Sigmoid colon (tissue), 7 donors: ENCODE measurements around the gene UBTD1. TPM values are rescaled to one million over a fixed set of nuclear protein-coding genes. Genes with fewer than 3 reads are reported as not detected.
"Not testable (repeated sequence)": the region's sequence is repeated elsewhere in the genome, so short reads cannot be mapped to it uniquely, and the experiment has no call there.

Source experiments
- DNase-seq: peaks from one replicate; pipeline ENCODE4 v3.0.0-alpha.2; 2019
- H3K27ac ChIP-seq, 4 donors: fragments of 200-600 bp; sonication (generic); one replicate each; pipeline ENCODE4 v1.5.1; 2016 to 2019; ENCODE audit warnings: mild to moderate bottlenecking in 1 of 4
- H3K27me3 ChIP-seq, 3 donors: fragments of 200-600 bp; sonication (generic); one replicate each; pipeline ENCODE4 v1.5.1; 2019; ENCODE audit warnings: mild to moderate bottlenecking in 1 of 3
- H3K36me3 ChIP-seq, 4 donors: fragments of 200-600 bp; sonication (generic); one replicate each; pipeline ENCODE4 v1.5.1; 2016 to 2019
- H3K4me1 ChIP-seq, 4 donors: fragments of 200-600 bp; sonication (generic); one replicate each; pipeline ENCODE4 v1.5.1; 2017 to 2019
- H3K4me3 ChIP-seq, 4 donors: fragments of 200-600 bp; sonication (generic); one replicate each; pipeline ENCODE4 v1.5.1; 2017 to 2019; ENCODE audit warnings: mild to moderate bottlenecking in 2 of 4, moderate library complexity in 1 of 4
- H3K9me3 ChIP-seq, 4 donors: fragments of 200-600 bp in 3 of 4; sonication (generic) in 3 of 4; one replicate each; pipeline versions ENCODE4 v1.5.1 to v1.6.1; 2013 to 2019
- CTCF ChIP-seq, 4 experiments: fragments of 450-650 bp in 3 of 4; fragments of 200-600 bp in 1 of 4; IDR thresholded peaks; one replicate each; pipeline ENCODE4 v1.5.1; 2016 to 2019; ENCODE audit warnings: antibody characterized with exemption in 4 of 4, mild to moderate bottlenecking in 3 of 4, moderate library complexity in 2 of 4
- EP300 ChIP-seq, 4 donors: sonication (generic); formaldehyde crosslinking; IDR thresholded peaks; one replicate each; pipeline ENCODE4 v1.6.1; 2017; ENCODE audit warnings: antibody characterized with exemption in 4 of 4
- POLR2A ChIP-seq, 2 donors: fragments of 450-650 bp; IDR thresholded peaks; one replicate each; pipeline ENCODE4 v1.6.1; 2016; ENCODE audit warnings: antibody characterized with exemption in 2 of 2, mild to moderate bottlenecking in 2 of 2, moderate library complexity in 2 of 2
- POLR2AphosphoS5 ChIP-seq, 4 donors: sonication (generic); formaldehyde crosslinking; IDR thresholded peaks; one replicate each; pipeline ENCODE4 v1.6.1; 2017; ENCODE audit warnings: antibody characterized with exemption in 4 of 4
- WGBS, 2 donors: extraction: QIAGEN DNeasy Blood & Tissue Kit; methylation state at CpG; one replicate each; pipeline ENCODE4 v1.1.7; 2013; 5-methylcytosine and 5-hydroxymethylcytosine counted together
- intact Hi-C: fragments of 100-400 bp; cut with DNase I; formaldehyde crosslinking; loops from one replicate; pipeline ENCODE4 v1.15.1; 2023
- polyA plus RNA-seq, 3 donors: library from polyadenylated mRNA; stranded (reverse); fragments of 200-250 nt; gene quantifications; one replicate each; pipeline ENCODE4 v1.2.3, GENCODE V29; 2013
- total RNA-seq, 4 donors: library from RNA; depleted of rRNA; stranded (reverse); fragments of >200 nt; gene quantifications; one replicate each; pipeline ENCODE4 v1.1.0, GENCODE V29; 2016
- donor health status: healthy with polysubstance abuse.
- donor health status: Bipolar disorder and iron deficiency.
- donor health status: healthy.

The UBTD1 gene
- total and polyA plus RNA-seq, 7 donors: 2.3 to 7.9 (median 5.9) TPM

GRCh38 chr10:97465982-97466381 is 32.7 kb upstream of the UBTD1 start:
- intact Hi-C loops: no loop called here
- Histone ChIP-seq H3K27ac (no peak overlapping the region), H3K9me3 (no peaks in the 10 kb centered on the region), H3K4me3 (no peak overlapping the region), H3K27me3 (no peaks in the 10 kb centered on the region), H3K4me1 (no peaks in the 10 kb centered on the region), H3K36me3 (peaks cover 56 to 100% (median 81%) of the 10 kb centered on the region in 4 donors)
- TF ChIP-seq POLR2A (IDR thresholded peaks at IDR 0.05): no peak
- TF ChIP-seq POLR2AphosphoS5 (IDR thresholded peaks at IDR 0.05): no peak
- no peak for TF ChIP-seq CTCF (IDR thresholded peaks at IDR 0.05)
- TF ChIP-seq EP300 (IDR thresholded peaks at IDR 0.05): no peak
- DNase-seq: no peak
- WGBS, 2 donors: 95 to 96% methylated on average over 7 of the region's 7 CpGs

GRCh38 chr10:97466755-97467154 is 32.0 kb upstream of the UBTD1 start:
- H3K27me3 ChIP-seq: no peaks in the 10 kb centered on the region
- no peak overlapping the region for H3K4me3 ChIP-seq
- H3K4me1 ChIP-seq: no peaks in the 10 kb centered on the region
- no peak overlapping the region for H3K27ac ChIP-seq
- H3K36me3 ChIP-seq: peaks cover 53 to 100% (median 74%) of the 10 kb centered on the region in 4 donors
- 95% methylated on average over 4 of the region's 4 CpGs for WGBS, 2 donors
- TF ChIP-seq POLR2A (IDR thresholded peaks at IDR 0.05): no peak
- no peak for TF ChIP-seq CTCF (IDR thresholded peaks at IDR 0.05)
- no peak for TF ChIP-seq POLR2AphosphoS5 (IDR thresholded peaks at IDR 0.05)
- TF ChIP-seq EP300 (IDR thresholded peaks at IDR 0.05): no peak
- no peak for DNase-seq
- intact Hi-C loops: no loop called here
- H3K9me3 ChIP-seq: no peaks in the 10 kb centered on the region

DNA sequence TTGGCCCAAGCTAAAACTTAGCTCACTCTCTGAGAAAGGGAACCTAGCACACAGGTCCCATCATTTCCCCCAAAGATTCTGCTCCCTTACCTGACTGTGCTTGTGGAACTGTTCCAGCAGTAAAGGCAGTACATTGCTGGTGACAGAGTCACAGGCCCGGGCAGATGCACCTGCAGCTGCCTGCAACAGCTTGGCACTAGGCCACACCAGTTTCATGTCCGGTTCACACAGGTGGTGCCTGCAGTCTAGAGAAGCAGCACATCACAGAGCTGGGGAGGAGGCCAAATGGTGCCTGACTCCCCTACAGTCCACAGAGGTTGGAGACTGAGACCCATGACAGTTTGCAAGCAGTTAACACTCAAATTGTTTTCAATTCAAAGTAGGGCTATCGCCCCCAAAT is 30.6 kb upstream of the UBTD1 start:
- H3K36me3 ChIP-seq: peaks cover 47 to 100% (median 68%) of the 10 kb centered on the region in 4 donors
- intact Hi-C loops: no loop called here
- H3K4me1 ChIP-seq: no peaks in the 10 kb centered on the region
- DNase-seq: no peak
- H3K4me3 ChIP-seq: no peak overlapping the region
- TF ChIP-seq POLR2A (IDR thresholded peaks at IDR 0.05) (no peak), CTCF (IDR thresholded peaks at IDR 0.05) (no peak), EP300 (IDR thresholded peaks at IDR 0.05) (no peak), POLR2AphosphoS5 (IDR thresholded peaks at IDR 0.05) (no peak)
- H3K9me3 ChIP-seq: no peaks in the 10 kb centered on the region
- WGBS, 2 donors: 49 to 68% methylated on average over 3 of the region's 3 CpGs
- no peaks in the 10 kb centered on the region for H3K27me3 ChIP-seq
- H3K27ac ChIP-seq: no peak overlapping the region

DNA sequence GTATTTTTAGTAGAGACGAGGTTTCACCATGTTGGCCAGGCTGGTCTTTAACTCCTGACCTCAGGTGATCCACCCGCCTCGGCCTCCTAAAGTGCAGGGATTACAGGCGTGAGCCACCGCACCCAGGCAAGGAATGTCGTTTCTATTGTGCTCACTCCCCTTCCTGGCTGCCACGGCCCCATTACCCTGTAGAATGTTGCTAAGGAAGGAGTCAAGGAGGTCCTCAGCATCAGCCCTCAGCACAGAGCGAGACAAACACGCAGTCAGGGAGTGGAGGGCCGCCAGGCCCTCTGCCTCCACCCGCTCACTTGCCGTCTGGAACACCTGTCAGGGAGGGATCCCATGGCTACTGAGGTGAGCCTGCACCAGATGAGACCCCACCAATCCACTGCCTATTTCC is 29.9 kb upstream of the UBTD1 start:
- H3K27me3 ChIP-seq, DNase-seq, intact Hi-C loops, H3K4me3 ChIP-seq, H3K27ac ChIP-seq, H3K4me1 ChIP-seq, H3K9me3 ChIP-seq: not testable (repeated sequence)
- WGBS, 2 donors: 76 to 90% methylated on average over 12 of the region's 12 CpGs
- peaks cover 47 to 100% (median 71%) of the 10 kb centered on the region in 4 donors for H3K36me3 ChIP-seq

DNA sequence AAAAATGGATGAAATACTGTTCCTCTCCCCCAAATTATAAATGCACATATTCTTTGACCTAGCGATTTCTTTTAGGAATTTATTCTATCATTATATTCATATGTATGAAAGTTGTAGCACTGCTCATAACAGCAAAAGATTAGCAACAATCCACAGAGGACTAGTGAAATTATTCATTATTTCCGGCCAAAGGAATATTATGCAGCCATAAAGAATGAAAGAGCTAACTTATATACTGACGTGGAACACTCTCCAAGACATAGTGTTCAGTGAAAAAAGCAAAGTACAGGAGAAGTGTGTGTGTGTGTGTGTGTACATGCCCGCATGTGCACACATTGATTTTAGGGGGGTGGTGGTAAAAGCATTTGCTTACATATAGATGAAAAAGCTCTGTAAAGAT is 23.8 kb upstream of the UBTD1 start:
- TF ChIP-seq POLR2A (IDR thresholded peaks at IDR 0.05) (no peak), EP300 (IDR thresholded peaks at IDR 0.05) (no peak), POLR2AphosphoS5 (IDR thresholded peaks at IDR 0.05) (no peak), CTCF (IDR thresholded peaks at IDR 0.05) (no peak)
- Histone ChIP-seq H3K4me1 (no peaks in the 10 kb centered on the region), H3K36me3 (peaks cover 10 to 99% (median 62%) of the 10 kb centered on the region in 4 donors), H3K9me3 (no peaks in the 10 kb centered on the region), H3K27ac (no peak overlapping the region), H3K27me3 (no peaks in the 10 kb centered on the region), H3K4me3 (no peak overlapping the region)
- intact Hi-C loops: no loop called here
- DNase-seq: no peak
- 96 to 98% methylated on average over 4 of the region's 4 CpGs for WGBS, 2 donors
